Central memory CD8-positive, alpha-beta T cell (primary cell): ENCODE measurements around the gene NEK7.

Experiments used
- ATAC-seq: fragments of 150-1000 bp; cut with Tn5 transposase; replicated peaks from 2 replicates; pipeline ENCODE4 v1.10.0; 2022; ENCODE audit warnings: mild to moderate bottlenecking, moderate FRiP score, moderate number of reproducible peaks; ENCODE audit not compliant: poor library complexity, severe bottlenecking; ENCODE audit errors: extremely low read depth
- DNase-seq, 2 donors: peaks; one replicate each; pipeline ENCODE4 v3.0.0; 2021; ENCODE audit warnings: low spot score in 2 of 2
- H3K27ac Mint-ChIP-seq: one replicate; pipeline ENCODE4 v1.8.0; 2022; ENCODE audit warnings: low read depth, mild to moderate bottlenecking, moderate library complexity, mixed read lengths
- H3K27me3 Mint-ChIP-seq: one replicate; pipeline ENCODE4 v1.8.0; 2022; ENCODE audit warnings: mixed read lengths
- H3K36me3 Mint-ChIP-seq: one replicate; pipeline ENCODE4 v1.8.0; 2022; ENCODE audit warnings: mild to moderate bottlenecking, moderate library complexity, mixed read lengths; ENCODE audit not compliant: insufficient read depth
- H3K4me1 Mint-ChIP-seq: one replicate; pipeline ENCODE4 v1.8.0; 2022; ENCODE audit warnings: mixed read lengths
- H3K4me3 Mint-ChIP-seq: one replicate; pipeline ENCODE4 v1.8.0; 2022; ENCODE audit warnings: mild to moderate bottlenecking, moderate library complexity, mixed read lengths
- H3K9me3 Mint-ChIP-seq: one replicate; pipeline ENCODE4 v1.8.0; 2022; ENCODE audit warnings: mixed read lengths

The NEK7 gene

DNA sequence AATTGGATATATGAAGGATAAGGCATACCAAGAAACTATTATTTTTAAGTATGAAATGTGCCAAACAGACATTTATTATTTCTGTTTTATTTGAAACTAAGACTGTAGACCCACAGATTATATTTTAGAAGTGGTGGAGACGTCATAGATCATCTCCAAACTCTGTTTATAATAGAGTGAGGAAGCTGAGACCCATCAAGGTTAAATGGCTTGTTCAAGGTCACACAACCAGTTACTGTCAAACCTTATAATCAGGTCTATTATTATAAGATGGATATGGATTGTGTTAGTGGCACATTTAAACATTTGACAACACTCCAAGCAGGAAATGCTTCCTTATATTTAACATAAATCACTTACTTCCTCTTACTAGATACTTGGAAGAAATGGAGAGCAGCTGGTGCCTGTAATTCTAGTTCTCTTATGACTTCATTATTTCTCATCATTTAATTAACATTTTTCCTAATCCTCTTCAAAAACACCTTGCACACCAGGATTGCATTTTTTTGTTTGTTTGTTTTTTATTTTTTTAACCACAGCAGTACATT, 117.0 kb downstream of the NEK7 start:
- DNase-seq = no peak
- Mint-ChIP-seq H3K27me3 (no peaks in the 10 kb centered on the region), H3K4me3 (no peak overlapping the region), H3K9me3 (no peaks in the 10 kb centered on the region), H3K4me1 (peaks cover 24% of the 10 kb centered on the region), H3K27ac (no peak overlapping the region), H3K36me3 (peaks cover 1% of the 10 kb centered on the region)
- no peak for ATAC-seq

DNA sequence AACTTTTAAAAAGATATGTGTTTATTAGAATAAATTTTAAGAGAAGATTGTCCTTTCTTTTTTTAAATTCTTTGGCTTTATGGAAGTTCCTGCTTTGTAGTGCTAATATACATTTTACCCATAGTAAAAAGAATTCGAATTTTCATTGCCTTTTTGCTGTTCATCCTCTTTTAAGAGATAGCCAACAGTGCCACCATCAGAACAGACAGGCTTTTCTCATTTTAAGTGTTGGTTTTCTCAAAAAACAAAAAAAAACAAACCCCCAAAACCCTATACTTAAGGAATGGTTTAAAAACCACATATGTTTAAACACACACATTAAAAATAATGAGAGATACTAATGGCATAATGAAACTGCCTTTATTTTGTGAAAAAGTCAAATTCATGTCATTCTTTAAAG, 118.8 kb downstream of the NEK7 start:
- H3K9me3 Mint-ChIP-seq = no peaks in the 10 kb centered on the region
- ATAC-seq = no peak
- no peaks in the 10 kb centered on the region for H3K27me3 Mint-ChIP-seq
- H3K36me3 Mint-ChIP-seq = peaks cover 4% of the 10 kb centered on the region
- no peak overlapping the region for H3K27ac Mint-ChIP-seq
- DNase-seq = no peak
- peaks cover 24% of the 10 kb centered on the region for H3K4me1 Mint-ChIP-seq
- no peak overlapping the region for H3K4me3 Mint-ChIP-seq

GRCh38 chr1:198276241-198276640, 119.4 kb downstream of the NEK7 start:
- Mint-ChIP-seq H3K4me1 (peaks cover 19% of the 10 kb centered on the region), H3K36me3 (peaks cover 4% of the 10 kb centered on the region), H3K4me3 (no peak overlapping the region), H3K9me3 (no peaks in the 10 kb centered on the region), H3K27me3 (no peaks in the 10 kb centered on the region), H3K27ac (no peak overlapping the region)
- no peak for DNase-seq
- no peak for ATAC-seq

DNA sequence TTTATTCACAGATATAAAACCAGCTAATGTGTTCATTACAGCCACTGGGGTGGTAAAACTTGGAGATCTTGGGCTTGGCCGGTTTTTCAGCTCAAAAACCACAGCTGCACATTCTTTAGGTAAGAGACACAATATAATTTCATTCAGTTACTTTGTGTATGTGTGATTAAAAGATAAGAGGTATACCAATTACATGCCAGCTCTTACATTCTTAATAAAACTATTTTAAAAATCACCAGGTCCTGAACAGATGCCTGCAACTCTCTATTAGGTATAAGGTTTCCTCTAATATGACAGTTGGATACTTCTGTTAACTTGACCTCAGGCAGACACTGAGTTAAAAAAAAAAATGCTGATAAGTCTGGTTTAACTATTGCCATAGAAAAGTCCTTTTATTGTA, 122.1 kb downstream of the NEK7 start:
- peaks cover 4% of the 10 kb centered on the region for H3K36me3 Mint-ChIP-seq
- ATAC-seq (no peak), DNase-seq (no peak)
- no peaks in the 10 kb centered on the region for H3K27me3 Mint-ChIP-seq
- no peak overlapping the region for H3K4me3 Mint-ChIP-seq
- H3K27ac Mint-ChIP-seq = no peak overlapping the region
- no peaks in the 10 kb centered on the region for H3K9me3 Mint-ChIP-seq
- peaks cover 23% of the 10 kb centered on the region for H3K4me1 Mint-ChIP-seq

DNA sequence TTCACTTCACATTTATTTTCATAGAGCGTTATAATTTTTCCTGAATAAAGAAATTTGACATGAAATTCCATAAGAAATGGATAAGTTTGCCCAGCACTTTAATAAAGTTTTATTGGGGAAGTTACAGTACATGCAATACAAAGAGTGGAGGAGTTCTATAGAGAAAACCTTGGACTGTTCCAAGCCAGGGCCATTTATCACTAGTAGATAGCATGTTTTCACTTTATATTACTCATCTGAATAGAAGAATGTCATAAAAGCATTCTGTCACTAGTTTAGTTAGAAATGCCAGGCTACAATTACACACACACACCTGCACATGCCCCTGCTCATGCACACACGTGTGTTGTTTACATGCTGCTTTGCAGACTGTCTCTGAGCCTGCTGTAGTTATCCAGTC, 123.3 kb downstream of the NEK7 start:
- Mint-ChIP-seq H3K27me3 (no peaks in the 10 kb centered on the region), H3K4me3 (no peak overlapping the region), H3K4me1 (peaks cover 19% of the 10 kb centered on the region), H3K27ac (no peak overlapping the region), H3K9me3 (no peaks in the 10 kb centered on the region), H3K36me3 (peaks cover 4% of the 10 kb centered on the region)
- no peak for ATAC-seq
- no peak for DNase-seq

DNA sequence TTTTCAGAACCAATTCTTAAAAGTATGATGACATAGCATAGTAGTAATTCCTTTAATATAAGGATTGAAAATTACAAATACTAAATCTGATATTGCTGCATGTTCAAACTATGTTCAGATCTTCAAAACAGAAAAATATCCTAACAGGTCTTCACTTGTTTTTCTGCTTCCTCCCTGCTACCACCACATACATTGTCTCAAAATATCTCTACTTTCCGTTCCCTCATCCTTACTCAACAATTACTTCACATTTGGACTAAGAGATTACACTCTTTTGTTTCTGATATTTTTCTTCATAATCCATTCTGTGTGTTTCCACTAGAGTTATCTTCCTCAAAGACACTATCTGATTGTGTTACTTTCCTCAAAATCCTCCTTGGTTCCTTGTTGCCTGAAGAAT, 125.1 kb downstream of the NEK7 start:
- peaks cover 8% of the 10 kb centered on the region for H3K36me3 Mint-ChIP-seq
- H3K27me3 Mint-ChIP-seq = no peaks in the 10 kb centered on the region
- DNase-seq (no peak), ATAC-seq (no peak)
- peaks cover 26% of the 10 kb centered on the region for H3K4me1 Mint-ChIP-seq
- no peaks in the 10 kb centered on the region for H3K9me3 Mint-ChIP-seq
- H3K4me3 Mint-ChIP-seq = no peak overlapping the region
- no peak overlapping the region for H3K27ac Mint-ChIP-seq

- DNase-seq (no peak), ATAC-seq (no peak)
- H3K4me1 Mint-ChIP-seq = peaks cover 33% of the 10 kb centered on the region
- no peak overlapping the region for H3K4me3 Mint-ChIP-seq
- H3K27me3 Mint-ChIP-seq = no peaks in the 10 kb centered on the region
- H3K9me3 Mint-ChIP-seq = no peaks in the 10 kb centered on the region
- H3K36me3 Mint-ChIP-seq = peaks cover 8% of the 10 kb centered on the region
- peak overlapping the region; percentile 8 for H3K27ac Mint-ChIP-seq
Observed at GRCh38 chr1:198283222-198283621, 126.4 kb downstream of the NEK7 start.

GRCh38 chr1:198287916-198288315, 131.1 kb downstream of the NEK7 start:
- Mint-ChIP-seq H3K36me3 (peaks cover 10% of the 10 kb centered on the region), H3K27me3 (no peaks in the 10 kb centered on the region), H3K4me1 (peaks cover 40% of the 10 kb centered on the region), H3K4me3 (no peak overlapping the region), H3K9me3 (no peaks in the 10 kb centered on the region), H3K27ac (no peak overlapping the region)
- DNase-seq = no peak
- ATAC-seq = no peak

GRCh38 chr1:198290089-198290683, 133.4 kb downstream of the NEK7 start:
- Mint-ChIP-seq H3K9me3 (no peaks in the 10 kb centered on the region), H3K27ac (no peak overlapping the region), H3K4me3 (no peak overlapping the region), H3K4me1 (peaks cover 34% of the 10 kb centered on the region), H3K36me3 (peaks cover 17% of the 10 kb centered on the region), H3K27me3 (no peaks in the 10 kb centered on the region)
- ATAC-seq (no peak), DNase-seq (no peak)

GRCh38 chr1:198291036-198291435, 134.2 kb downstream of the NEK7 start:
- H3K9me3 Mint-ChIP-seq = no peaks in the 10 kb centered on the region
- H3K4me3 Mint-ChIP-seq = no peak overlapping the region
- no peaks in the 10 kb centered on the region for H3K27me3 Mint-ChIP-seq
- DNase-seq = no peak
- H3K4me1 Mint-ChIP-seq = peaks cover 34% of the 10 kb centered on the region
- no peak for ATAC-seq
- H3K27ac Mint-ChIP-seq = no peak overlapping the region
- peaks cover 23% of the 10 kb centered on the region for H3K36me3 Mint-ChIP-seq

DNA sequence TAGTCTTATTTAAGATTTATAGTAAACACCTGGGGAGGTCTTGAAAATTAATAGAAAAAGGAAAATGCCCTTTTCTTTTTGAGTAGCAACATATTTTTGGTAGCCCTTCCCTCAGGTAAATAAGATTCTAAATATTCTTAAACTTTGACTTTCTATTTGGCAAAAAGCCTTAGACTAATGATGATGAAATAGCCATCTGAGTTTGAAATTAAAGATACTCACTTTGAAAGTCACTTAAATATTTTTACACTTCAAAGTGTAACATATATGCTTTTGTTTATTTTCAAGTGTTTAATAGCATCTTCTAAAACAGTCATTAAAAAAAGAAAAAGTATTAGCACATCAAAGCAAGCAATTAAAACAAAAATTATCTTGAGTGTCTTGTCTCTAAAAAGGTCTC, 135.1 kb downstream of the NEK7 start:
- no peak overlapping the region for H3K27ac Mint-ChIP-seq
- no peaks in the 10 kb centered on the region for H3K9me3 Mint-ChIP-seq
- no peaks in the 10 kb centered on the region for H3K27me3 Mint-ChIP-seq
- ATAC-seq (no peak), DNase-seq (no peak)
- H3K36me3 Mint-ChIP-seq = peaks cover 21% of the 10 kb centered on the region
- H3K4me1 Mint-ChIP-seq = peaks cover 26% of the 10 kb centered on the region
- H3K4me3 Mint-ChIP-seq = no peak overlapping the region

- Mint-ChIP-seq H3K9me3 (no peaks in the 10 kb centered on the region), H3K4me1 (peaks cover 20% of the 10 kb centered on the region), H3K36me3 (peaks cover 34% of the 10 kb centered on the region), H3K27ac (peak overlapping the region; percentile 29), H3K27me3 (no peaks in the 10 kb centered on the region), H3K4me3 (no peak overlapping the region)
- ATAC-seq (no peak), DNase-seq (no peak)
Observed at GRCh38 chr1:198295225-198295624, 138.4 kb downstream of the NEK7 start.

DNA sequence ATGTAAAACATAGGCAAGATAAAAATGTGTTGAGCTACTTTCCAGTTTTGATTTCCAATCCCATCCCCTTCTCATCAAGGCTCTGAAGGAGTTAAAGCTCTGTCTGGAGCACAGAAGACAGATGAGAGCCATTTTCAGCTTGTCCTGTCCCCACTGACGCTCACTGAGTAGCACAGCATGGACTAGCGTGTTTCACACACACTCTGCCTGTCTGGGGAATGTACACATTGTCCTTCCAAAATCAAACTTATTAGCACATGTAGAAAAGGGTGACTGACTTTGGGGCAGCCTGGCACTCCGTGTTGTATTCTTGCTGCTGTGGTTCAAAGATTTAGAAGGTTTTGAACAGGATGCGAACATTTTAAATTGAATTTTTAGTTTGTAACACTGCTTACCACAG, 139.2 kb downstream of the NEK7 start:
- peaks cover 20% of the 10 kb centered on the region for H3K4me1 Mint-ChIP-seq
- H3K27ac Mint-ChIP-seq = no peak overlapping the region
- DNase-seq (no peak), ATAC-seq (no peak)
- H3K36me3 Mint-ChIP-seq = peaks cover 37% of the 10 kb centered on the region
- H3K9me3 Mint-ChIP-seq = no peaks in the 10 kb centered on the region
- H3K27me3 Mint-ChIP-seq = no peaks in the 10 kb centered on the region
- no peak overlapping the region for H3K4me3 Mint-ChIP-seq
